Activated CD4-positive, alpha-beta T cell treated with anti-CD3 and anti-CD28 coated beads, Interleukin-2, amount 50 U/mL, for 1 hour (primary cell): Measurements from ENCODE around the gene CDK8.
A peak's percentile ranks its signal among the peaks of the same experiment; 100 is the strongest.
"Not testable (repeated sequence)": the region's sequence is repeated elsewhere in the genome, so short reads cannot be mapped to it uniquely, and the experiment has no call there.

Source experiments
- DNase-seq: peaks from one replicate; pipeline ENCODE4 v3.0.0-alpha.2; 2020

The CDK8 gene

GRCh38 chr13:26254583-26255111 is 718 bp downstream of the CDK8 start:
- DNase-seq: peak; percentile 48

- DNase-seq: no peak
Measured at GRCh38 chr13:26255115-26255514, 1.2 kb downstream of the CDK8 start.

- no peak for DNase-seq
Measured at GRCh38 chr13:26255691-26256277, 1.9 kb downstream of the CDK8 start.

GRCh38 chr13:26257049-26257448 is 3.1 kb downstream of the CDK8 start:
- no peak for DNase-seq

- no peak for DNase-seq
Measured at GRCh38 chr13:26259634-26260033, 5.7 kb downstream of the CDK8 start.

- no peak for DNase-seq
Measured at GRCh38 chr13:26262156-26262555, 8.2 kb downstream of the CDK8 start.

- DNase-seq: no peak
Measured at GRCh38 chr13:26266311-26266710, 12.4 kb downstream of the CDK8 start.

- DNase-seq: no peak
Measured at GRCh38 chr13:26270707-26271106, 16.8 kb downstream of the CDK8 start.

- no peak for DNase-seq
Measured at GRCh38 chr13:26272621-26273020, 18.7 kb downstream of the CDK8 start.

- DNase-seq: no peak
Measured at GRCh38 chr13:26280295-26280694, 26.4 kb downstream of the CDK8 start.

- DNase-seq: no peak
Measured at GRCh38 chr13:26280822-26281221, 26.9 kb downstream of the CDK8 start.

GRCh38 chr13:26285911-26286310 is 32.0 kb downstream of the CDK8 start:
- not testable (repeated sequence) for DNase-seq

GRCh38 chr13:26288838-26289237 is 34.9 kb downstream of the CDK8 start:
- not testable (repeated sequence) for DNase-seq

GRCh38 chr13:26295812-26296211 is 41.9 kb downstream of the CDK8 start:
- DNase-seq: no peak

- DNase-seq: no peak
Measured at GRCh38 chr13:26299168-26299750, 45.3 kb downstream of the CDK8 start.

- no peak for DNase-seq
Measured at GRCh38 chr13:26300140-26300539, 46.2 kb downstream of the CDK8 start.

- no peak for DNase-seq
Measured at GRCh38 chr13:26305676-26306075, 51.7 kb downstream of the CDK8 start.

- DNase-seq: no peak
Measured at GRCh38 chr13:26307701-26308100, 53.8 kb downstream of the CDK8 start.

- DNase-seq: no peak
Measured at GRCh38 chr13:26308250-26308649, 54.3 kb downstream of the CDK8 start.

GRCh38 chr13:26308836-26309235 is 54.9 kb downstream of the CDK8 start:
- DNase-seq: no peak

- DNase-seq: no peak
Measured at GRCh38 chr13:26310003-26310402, 56.1 kb downstream of the CDK8 start.

- no peak for DNase-seq
Measured at GRCh38 chr13:26310470-26310869, 56.5 kb downstream of the CDK8 start.

GRCh38 chr13:26312019-26312418 is 58.1 kb downstream of the CDK8 start:
- DNase-seq: not testable (repeated sequence)

- not testable (repeated sequence) for DNase-seq
Measured at GRCh38 chr13:26316095-26316494, 62.2 kb downstream of the CDK8 start.

- no peak for DNase-seq
Measured at GRCh38 chr13:26320766-26321165, 66.8 kb downstream of the CDK8 start.
